Upper lobe of left lung (tissue), 6 donors: ENCODE data around the gene FHDC1. TPM values are rescaled to one million over a fixed set of nuclear protein-coding genes. Genes with fewer than 3 reads are reported as not detected.

ENCODE experiments used
- ATAC-seq, 2 donors: fragments of 200-7000 bp; cut with Tn5 transposase; one replicate each; pipeline ENCODE4 v1.9.1; 2022; ENCODE audit warnings: mild to moderate bottlenecking in 2 of 2, moderate library complexity in 2 of 2; ENCODE audit not compliant: low FRiP score in 2 of 2
- DNase-seq, 2 donors: peaks; one replicate each; pipeline ENCODE4 v3.0.0-alpha.2; 2019 to 2020
- H3K27ac ChIP-seq, 4 donors: fragments of 200-600 bp; sonication (generic); one replicate each; pipeline ENCODE4 v1.5.1; 2016 to 2019
- H3K27me3 ChIP-seq, 4 donors: fragments of 200-600 bp; sonication (generic); one replicate each; pipeline ENCODE4 v1.5.1; 2017 to 2019
- H3K36me3 ChIP-seq, 4 donors: fragments of 200-600 bp; sonication (generic); one replicate each; pipeline ENCODE4 v1.5.1; 2016 to 2019
- H3K4me1 ChIP-seq, 4 donors: fragments of 200-600 bp; sonication (generic); one replicate each; pipeline ENCODE4 v1.5.1; 2018 to 2019
- H3K4me3 ChIP-seq, 4 donors: fragments of 200-600 bp; sonication (generic); one replicate each; pipeline ENCODE4 v1.5.1; 2017 to 2019; ENCODE audit warnings: mild to moderate bottlenecking in 2 of 4, moderate library complexity in 1 of 4
- H3K9me3 ChIP-seq, 4 donors: fragments of 200-600 bp; sonication (generic); one replicate each; pipeline ENCODE4 v1.5.1; 2018 to 2019
- EP300 ChIP-seq, 4 donors: sonication (generic); formaldehyde crosslinking; IDR thresholded peaks; one replicate each; pipeline ENCODE4 v1.5.1; 2017; ENCODE audit warnings: antibody characterized with exemption in 4 of 4, control low read depth in 2 of 4
- POLR2A ChIP-seq, 4 donors: fragments of 450-650 bp; IDR thresholded peaks; one replicate each; pipeline ENCODE4 v1.5.1; 2016 to 2017; ENCODE audit warnings: antibody characterized with exemption in 4 of 4, mild to moderate bottlenecking in 2 of 4
- POLR2AphosphoS5 ChIP-seq, 2 donors: sonication (generic); formaldehyde crosslinking; IDR thresholded peaks; one replicate each; pipeline ENCODE4 v1.5.1; 2017; ENCODE audit warnings: antibody characterized with exemption in 2 of 2
- WGBS, 2 donors: methylation state at CpG; one replicate each; pipeline ENCODE4 v1.1.5; 2017 to 2018; 5-methylcytosine and 5-hydroxymethylcytosine counted together
- total RNA-seq, 6 donors: library from RNA; depleted of rRNA in 4 of 6; stranded (reverse); fragments of >200 nt in 4 of 6; gene quantifications; one replicate each; pipeline versions ENCODE4 v1.1.0 to v1.2.1, GENCODE V29; 2016 to 2021
- TF ChIP-seq, protein P1 (sequence below), 6 experiments: fragments of 450-650 bp in 4 of 6; fragments of 200-600 bp in 2 of 6; sonication (generic) in 2 of 6; IDR thresholded peaks; one replicate each; pipeline ENCODE4 v1.5.1; 2016 to 2019; ENCODE audit warnings: antibody characterized with exemption in 6 of 6
- donor health status: DM: no; HTN: no; CAD: no; lungs with moderate emphysema.
- donor health status: DM: no; HTN: yes; CAD: no; lungs with severe emphysema.

Gene FHDC1
- total RNA-seq, 6 donors from 2014 or later = 23.3 to 44.7 (median 29.7) TPM

DNA sequence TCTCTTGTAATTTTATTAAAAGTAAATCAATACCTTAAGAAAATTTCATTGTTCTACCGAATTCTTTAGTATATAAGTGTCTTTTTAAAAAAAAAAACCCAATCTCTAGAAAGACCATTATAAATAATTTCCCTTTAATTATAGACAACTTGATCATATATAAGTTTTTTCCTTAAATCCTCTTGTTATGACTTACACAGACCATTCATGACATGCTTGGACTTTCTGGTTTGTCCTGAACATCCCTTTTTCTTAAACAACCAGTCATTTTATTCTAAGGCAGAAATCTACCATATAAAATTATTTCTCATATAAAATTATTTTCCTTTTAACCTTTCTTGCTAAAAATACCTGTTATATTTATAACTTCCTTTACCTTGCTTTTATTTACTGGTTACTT lies 15.4 kb upstream of the FHDC1 start:
- 53 to 75% methylated on average over 1 of the region's 1 CpG for WGBS, 2 donors
- H3K4me3 ChIP-seq = no peak overlapping the region
- no peaks in the 10 kb centered on the region for H3K27me3 ChIP-seq
- H3K27ac ChIP-seq = no peak overlapping the region
- peaks cover 0 to 9% (median 2%) of the 10 kb centered on the region in 4 donors for H3K9me3 ChIP-seq
- no peaks in the 10 kb centered on the region for H3K36me3 ChIP-seq
- DNase-seq (no peak), ATAC-seq (no peak)
- H3K4me1 ChIP-seq = peaks cover 0 to 8% (median 0%) of the 10 kb centered on the region in 4 donors
- no peak for TF ChIP-seq POLR2AphosphoS5 (IDR thresholded peaks at IDR 0.05)
- TF ChIP-seq, protein P1, sequence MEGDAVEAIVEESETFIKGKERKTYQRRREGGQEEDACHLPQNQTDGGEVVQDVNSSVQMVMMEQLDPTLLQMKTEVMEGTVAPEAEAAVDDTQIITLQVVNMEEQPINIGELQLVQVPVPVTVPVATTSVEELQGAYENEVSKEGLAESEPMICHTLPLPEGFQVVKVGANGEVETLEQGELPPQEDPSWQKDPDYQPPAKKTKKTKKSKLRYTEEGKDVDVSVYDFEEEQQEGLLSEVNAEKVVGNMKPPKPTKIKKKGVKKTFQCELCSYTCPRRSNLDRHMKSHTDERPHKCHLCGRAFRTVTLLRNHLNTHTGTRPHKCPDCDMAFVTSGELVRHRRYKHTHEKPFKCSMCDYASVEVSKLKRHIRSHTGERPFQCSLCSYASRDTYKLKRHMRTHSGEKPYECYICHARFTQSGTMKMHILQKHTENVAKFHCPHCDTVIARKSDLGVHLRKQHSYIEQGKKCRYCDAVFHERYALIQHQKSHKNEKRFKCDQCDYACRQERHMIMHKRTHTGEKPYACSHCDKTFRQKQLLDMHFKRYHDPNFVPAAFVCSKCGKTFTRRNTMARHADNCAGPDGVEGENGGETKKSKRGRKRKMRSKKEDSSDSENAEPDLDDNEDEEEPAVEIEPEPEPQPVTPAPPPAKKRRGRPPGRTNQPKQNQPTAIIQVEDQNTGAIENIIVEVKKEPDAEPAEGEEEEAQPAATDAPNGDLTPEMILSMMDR (IDR thresholded peaks at IDR 0.05) = no peak
- TF ChIP-seq POLR2A (IDR thresholded peaks at IDR 0.05) = no peak
- TF ChIP-seq EP300 (IDR thresholded peaks at IDR 0.05) = no peak

DNA sequence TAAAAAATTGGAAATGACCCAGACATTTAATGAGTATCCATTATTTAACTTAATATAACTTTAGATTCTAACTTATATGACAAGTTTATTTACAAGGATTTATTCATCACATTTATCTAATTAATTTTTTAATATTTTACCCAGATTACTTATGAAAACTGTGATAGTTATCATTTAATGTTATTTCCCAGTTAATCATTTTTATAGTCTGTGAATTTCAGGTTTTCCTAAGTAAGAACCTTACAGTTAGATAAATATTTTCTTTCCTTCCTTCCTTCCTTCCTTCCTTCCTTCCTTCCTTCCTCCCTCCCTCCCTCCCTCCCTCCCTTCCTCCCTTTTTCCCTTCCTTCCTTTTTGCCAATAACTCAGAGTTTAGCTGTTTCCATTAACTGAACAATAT lies 14.8 kb upstream of the FHDC1 start:
- H3K36me3 ChIP-seq = no peaks in the 10 kb centered on the region
- DNase-seq (no peak), ATAC-seq (no peak)
- H3K4me3 ChIP-seq = no peak overlapping the region
- no peak overlapping the region for H3K27ac ChIP-seq
- H3K4me1 ChIP-seq = peaks cover 0 to 8% (median 0%) of the 10 kb centered on the region in 4 donors
- H3K9me3 ChIP-seq = peaks cover 0 to 9% (median 2%) of the 10 kb centered on the region in 4 donors
- no peaks in the 10 kb centered on the region for H3K27me3 ChIP-seq
- TF ChIP-seq POLR2AphosphoS5 (IDR thresholded peaks at IDR 0.05) (no peak), POLR2A (IDR thresholded peaks at IDR 0.05) (no peak), EP300 (IDR thresholded peaks at IDR 0.05) (no peak)
- TF ChIP-seq, protein P1 (IDR thresholded peaks at IDR 0.05) = no peak

DNA sequence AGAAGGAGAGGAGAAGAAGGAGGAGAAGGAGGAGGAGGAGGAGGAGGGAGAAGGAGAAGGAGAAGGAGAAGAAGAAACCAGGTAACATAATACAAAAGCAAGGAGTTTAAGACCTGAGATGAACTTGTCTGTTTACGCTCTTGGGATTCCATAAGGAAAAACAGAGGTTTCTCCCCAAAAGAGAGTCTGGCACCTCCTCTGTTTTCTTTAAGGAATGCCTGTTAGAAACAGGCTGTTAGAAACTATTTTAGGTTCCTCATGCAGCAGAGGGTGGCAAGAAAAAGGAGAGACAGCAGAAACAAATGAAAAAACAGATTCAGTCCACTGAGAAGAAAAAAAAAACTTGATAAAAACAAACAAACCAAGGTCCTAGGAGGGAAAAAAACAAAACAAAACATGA lies 10.3 kb upstream of the FHDC1 start:
- no peaks in the 10 kb centered on the region for H3K4me1 ChIP-seq
- ATAC-seq = no peak
- no peaks in the 10 kb centered on the region for H3K9me3 ChIP-seq
- TF ChIP-seq, protein P1 (IDR thresholded peaks at IDR 0.05) = no peak
- no peak for TF ChIP-seq POLR2A (IDR thresholded peaks at IDR 0.05)
- no peak for TF ChIP-seq POLR2AphosphoS5 (IDR thresholded peaks at IDR 0.05)
- TF ChIP-seq EP300 (IDR thresholded peaks at IDR 0.05) = no peak
- H3K36me3 ChIP-seq = no peaks in the 10 kb centered on the region
- DNase-seq = no peak
- no peaks in the 10 kb centered on the region for H3K27me3 ChIP-seq
- H3K4me3 ChIP-seq = no peak overlapping the region
- 92 to 100% methylated on average over 1 of the region's 1 CpG for WGBS, 2 donors
- H3K27ac ChIP-seq = no peak overlapping the region

DNA sequence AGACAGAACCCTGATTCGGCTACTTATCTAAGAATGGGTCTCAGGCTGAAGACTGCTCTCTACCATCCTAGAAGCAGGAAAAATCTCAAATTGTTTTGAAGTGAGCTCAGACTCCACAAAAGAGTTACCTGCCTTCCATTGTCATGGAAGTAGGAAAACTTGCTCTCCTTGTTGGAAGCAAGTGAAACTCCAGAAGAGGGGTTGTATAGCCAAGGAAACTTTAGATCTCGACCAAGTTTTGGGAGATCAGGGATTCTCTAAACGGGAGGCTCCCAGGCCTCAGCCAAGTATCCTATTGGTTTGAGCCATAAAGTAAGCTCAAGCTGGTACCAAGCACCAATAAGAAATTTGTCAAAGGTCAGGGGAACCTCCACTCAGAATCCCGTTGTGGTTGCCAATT lies 9.2 kb upstream of the FHDC1 start:
- Histone ChIP-seq H3K9me3 (no peaks in the 10 kb centered on the region), H3K36me3 (no peaks in the 10 kb centered on the region), H3K27me3 (no peaks in the 10 kb centered on the region), H3K4me1 (no peaks in the 10 kb centered on the region), H3K27ac (no peak overlapping the region), H3K4me3 (no peak overlapping the region)
- TF ChIP-seq POLR2AphosphoS5 (IDR thresholded peaks at IDR 0.05) (no peak), POLR2A (IDR thresholded peaks at IDR 0.05) (no peak)
- 90 to 94% methylated on average over 4 of the region's 4 CpGs for WGBS, 2 donors
- DNase-seq = no peak
- no peak for ATAC-seq

DNA sequence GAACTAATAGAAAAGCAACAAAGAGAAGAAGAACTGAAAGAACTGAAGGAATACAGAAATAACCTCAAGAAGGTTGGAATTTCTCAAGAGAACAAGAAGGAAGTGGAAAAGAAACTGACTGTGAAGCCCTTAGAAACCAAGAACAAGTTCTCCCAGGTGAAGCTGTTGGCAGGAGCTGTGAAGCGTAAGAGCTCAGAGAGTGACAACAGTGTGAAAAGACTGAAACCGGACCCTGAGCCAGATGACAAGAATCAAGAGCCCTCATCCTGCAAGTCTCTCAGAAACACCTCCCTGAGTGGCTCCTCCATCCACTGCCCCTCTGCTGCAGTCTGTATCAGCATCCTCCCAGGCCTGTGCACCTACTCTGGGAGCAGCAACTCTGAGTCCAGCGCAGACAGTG lies 8.4 kb upstream of the FHDC1 start:
- WGBS, 2 donors = 73 to 86% methylated on average over 3 of the region's 3 CpGs
- Histone ChIP-seq H3K27ac (no peak overlapping the region), H3K36me3 (no peaks in the 10 kb centered on the region), H3K4me3 (no peak overlapping the region), H3K27me3 (no peaks in the 10 kb centered on the region), H3K4me1 (no peaks in the 10 kb centered on the region), H3K9me3 (no peaks in the 10 kb centered on the region)
- TF ChIP-seq POLR2A (IDR thresholded peaks at IDR 0.05) = no peak
- no peak for TF ChIP-seq POLR2AphosphoS5 (IDR thresholded peaks at IDR 0.05)
- TF ChIP-seq, protein P1 (IDR thresholded peaks at IDR 0.05) = no peak
- no peak for TF ChIP-seq EP300 (IDR thresholded peaks at IDR 0.05)
- DNase-seq = no peak
- ATAC-seq = no peak
